K562 (cell line): Measurements from ENCODE around the gene CBFA2T3. TPM values are rescaled to one million over a fixed set of nuclear protein-coding genes. Genes with fewer than 3 reads are reported as not detected.
A peak's percentile ranks its signal among the peaks of the same experiment; 100 is the strongest.

Experiments used
- ATAC-seq: fragments of 200-7000 bp; cut with Tn5 transposase; 3 replicates; pipeline ENCODE4 v1.9.1; 2020; ENCODE audit warnings: moderate library complexity
- BruUV-seq: library from RNA; stranded (reverse); fragments of 400-500 nt; replicated peaks from 2 replicates; lab custom pipeline; 2021; lab: Mats Ljungman, UMichigan
- CTCF ChIA-PET: fragments of 300-600 bp; formaldehyde crosslinking; extraction: SDS; loops from one replicate; lab custom pipeline; 2021; ENCODE audit warnings: low intra/inter-chr PET ratio; lab: Yijun Ruan, JAX
- POLR2A ChIA-PET: fragments of 300-600, 350-650 bp; sonication (Branson Sonifier 250); formaldehyde crosslinking; extraction: SDS; loops from one replicate; lab custom pipeline; 2021; ENCODE audit warnings: antibody characterized with exemption, inconsistent platforms; lab: Yijun Ruan, JAX
- DNase-seq, 4 experiments: peaks; one replicate each; pipeline versions ENCODE4 v3.0.0 to v3.0.0-alpha.2; 2011 to 2018; ENCODE audit warnings: low spot score in 3 of 4, mixed read lengths in 3 of 4; ENCODE audit errors: extremely low read depth in 1 of 4
- FAIRE-seq: peaks from 2 replicates; lab custom pipeline; 2011; peaks lifted over from hg19 to GRCh38; lab: Jason Lieb, UNC
- H2AFZ ChIP-seq: 2 replicates; pipeline ENCODE4 v1.6.0; 2011; ENCODE audit warnings: low read depth, low read length, control low read depth, inconsistent platforms
- H3K27ac ChIP-seq: fragments of 200-600 bp; 3 replicates; pipeline ENCODE4 v1.8.0; 2011; ENCODE audit warnings: low read depth, mild to moderate bottlenecking, control low read depth, inconsistent platforms, low read length, moderate library complexity, mixed read lengths; ENCODE audit errors: extremely low read depth
- H3K27me3 ChIP-seq, 2 experiments: fragments of 300-600 bp in 1 of 2; 2 replicates in 1 of 2; 3 replicates in 1 of 2; pipeline versions ENCODE4 v1.6.0 to v1.8.0; 2011; ENCODE audit warnings: inconsistent platforms in 2 of 2, low read length in 2 of 2, mild to moderate bottlenecking in 1 of 2, mixed read lengths in 1 of 2, moderate library complexity in 1 of 2; ENCODE audit not compliant: control insufficient read depth in 2 of 2, insufficient read depth in 2 of 2
- H3K36me3 ChIP-seq: fragments of 300-600 bp; 3 replicates; pipeline ENCODE4 v1.8.0; 2011; ENCODE audit warnings: mild to moderate bottlenecking, low read length, inconsistent platforms; ENCODE audit not compliant: control insufficient read depth, insufficient read depth
- H3K4me1 ChIP-seq, 2 experiments: fragments of 200-600 bp in 1 of 2; replicated peaks in 1 of 2; 2 replicates in 1 of 2; 3 replicates in 1 of 2; pipeline versions ENCODE4 v1.5.1 to v1.8.0; 2011; ENCODE audit warnings: inconsistent platforms in 2 of 2, low read length in 2 of 2, mild to moderate bottlenecking in 1 of 2, mixed read lengths in 1 of 2, moderate library complexity in 1 of 2; ENCODE audit not compliant: control insufficient read depth in 2 of 2, insufficient read depth in 2 of 2
- H3K4me2 ChIP-seq: 2 replicates; pipeline ENCODE4 v1.6.1; 2011; ENCODE audit warnings: low read length, control low read depth, inconsistent platforms, mixed read lengths; ENCODE audit not compliant: insufficient read depth
- H3K4me3 ChIP-seq: fragments of 200-600 bp; sonication (generic), shearing (Covaris generic); 2 replicates; pipeline ENCODE4 v1.5.1; 2016; ENCODE audit warnings: control low read depth, inconsistent platforms
- H3K79me2 ChIP-seq: fragments of 200-600 bp; 3 replicates; pipeline ENCODE4 v1.8.0; 2011; ENCODE audit warnings: low read length, inconsistent platforms; ENCODE audit not compliant: control insufficient read depth, insufficient read depth
- H3K9ac ChIP-seq, 2 experiments: 2 replicates each; pipeline versions ENCODE4 v1.6.0 to v1.6.1; 2011; ENCODE audit warnings: low read depth in 2 of 2, low read length in 2 of 2, control low read depth in 1 of 2, inconsistent platforms in 1 of 2, mild to moderate bottlenecking in 1 of 2, mixed read lengths in 1 of 2; ENCODE audit not compliant: insufficient read depth in 1 of 2
- H3K9me1 ChIP-seq: one replicate; pipeline ENCODE4 v1.6.0; 2011; ENCODE audit warnings: inconsistent platforms, mild to moderate bottlenecking, low read length, moderate library complexity; ENCODE audit not compliant: control insufficient read depth, insufficient read depth
- H3K9me3 ChIP-seq: replicated peaks from 2 replicates; pipeline ENCODE4 v1.5.1; 2011; ENCODE audit warnings: low read depth, low read length, inconsistent platforms; ENCODE audit not compliant: control insufficient read depth, insufficient read depth
- H4K20me1 ChIP-seq: replicated peaks from 2 replicates; pipeline ENCODE4 v1.6.1; 2011; ENCODE audit warnings: low read length, inconsistent platforms, mixed read lengths; ENCODE audit not compliant: control insufficient read depth, insufficient read depth
- ATF6 ChIP-seq: sonication (generic); formaldehyde crosslinking; IDR thresholded peaks from 2 replicates; pipeline ENCODE4 v1.4.0; 2020; ENCODE audit warnings: mild to moderate bottlenecking, missing genetic modification reagents
- CBFB ChIP-seq: sonication (generic); formaldehyde crosslinking; IDR thresholded peaks from 2 replicates; pipeline ENCODE4 v1.4.0; 2020; ENCODE audit warnings: mild to moderate bottlenecking, missing genetic modification reagents
- HMG20B ChIP-seq: fragments of 250-450 bp; sonication (Bioruptor Pico); IDR thresholded peaks from 2 replicates; pipeline ENCODE4 v1.5.0; 2021; ENCODE audit warnings: mild to moderate bottlenecking
- JUN ChIP-seq, 2 experiments: sonication (generic) in 1 of 2; formaldehyde crosslinking in 1 of 2; IDR thresholded peaks; 2 replicates each; pipeline versions ENCODE4 v1.6.1 to v1.8.0; 2012 to 2022; ENCODE audit warnings: borderline replicate concordance in 2 of 2, mild to moderate bottlenecking in 2 of 2, improper control_type of control experiment in 1 of 2, low read depth in 1 of 2, low read length in 1 of 2, missing genetic modification reagents in 1 of 2
- RBM22 ChIP-seq: fragments of 200-400 bp; formaldehyde crosslinking; IDR thresholded peaks from 2 replicates; pipeline ENCODE4 v1.6.1; 2018; ENCODE audit warnings: low read length, low read depth; ENCODE audit not compliant: poor library complexity, severe bottlenecking
- TEAD2 ChIP-seq: fragments of 450-650 bp; IDR thresholded peaks from 2 replicates; pipeline ENCODE4 v1.6.1; 2016; ENCODE audit warnings: missing genetic modification characterization, control low read depth, missing compliant biosample characterization
- ZHX1 ChIP-seq: fragments of 150-350 bp; conservative IDR thresholded peaks from 2 replicates; pipeline ENCODE4 v1.6.1; 2014; ENCODE audit warnings: low read length
- ZSCAN29 ChIP-seq: fragments of 450-650 bp; IDR thresholded peaks from 2 replicates; pipeline ENCODE4 v1.6.1; 2017
- WGBS: fragments of 100-300 bp; shearing (Covaris generic); methylation state at CpG from one replicate; pipeline ENCODE4 v1.1.6; 2016; ENCODE audit warnings: low coverage, mixed read lengths; ENCODE audit not compliant: insufficient coverage; ENCODE audit errors: missing lambda C conversion rate; 5-methylcytosine and 5-hydroxymethylcytosine counted together
- in situ Hi-C: fragments of 300-500 bp; cut with MboI; formaldehyde crosslinking; loops from 4 replicates; pipeline ENCODE4 v1.15.0; 2018; ENCODE audit warnings: inconsistent platforms, mixed read lengths
- intact Hi-C: fragments of 100-400 bp; cut with micrococcal nuclease; formaldehyde crosslinking; loops from 2 replicates; pipeline ENCODE4 v1.14.2; 2022
- polyA plus RNA-seq, 8 experiments: library from polyadenylated mRNA; depleted of rRNA in 4 of 8; stranded (reverse) in 5 of 8; unstranded in 3 of 8; fragments of >200 nt; fragmentation: Nextera tagmentation in 2 of 8; fragmentation: Illumina TruSeq in 1 of 8; extraction: Ambion mirVana in 2 of 8; extraction: Trizol in 1 of 8; gene quantifications; 2 replicates each; pipeline versions ENCODE4 v1.2.1 to v1.2.3, GENCODE V29; 2011 to 2014; ENCODE audit warnings: inconsistent platforms in 1 of 8, missing spikeins in 1 of 8
- total RNA-seq, 7 experiments: library from RNA; depleted of rRNA in 6 of 7; stranded (reverse); fragments of >200 nt in 6 of 7; fragmentation: Illumina TruSeq in 2 of 7; extraction: Trizol in 2 of 7; gene quantifications; 2 replicates each; pipeline versions ENCODE4 v1.2.1 to v1.2.3, GENCODE V29; 2011 to 2021; ENCODE audit warnings: low replicate concordance in 1 of 7

CBFA2T3 gene
- total and polyA plus RNA-seq, 9 of the 15 experiments (the other 6 are each of a cell fraction or from before 2014, with no cell fraction given), result 2.3 to 145 (median 6.7) TPM

GRCh38 chr16:88900662-88901052 is 76.3 kb downstream of the CBFA2T3 start:
- Histone ChIP-seq H3K4me3 (no peak overlapping the region), H3K79me2 (peaks cover 68% of the 10 kb centered on the region), H3K27ac (no peak overlapping the region), H3K36me3 (peaks cover 96% of the 10 kb centered on the region; the same call in 2 of the 3 replicates), H3K9ac (peak overlapping the region in 1 of 2 experiments; percentile 9; a peak in 1 of 4 replicates), H3K27me3 (no peaks in the 10 kb centered on the region), H3K4me1 (peaks cover 5 to 72% of the 10 kb centered on the region in 2 experiments; a peak in 3 of 5 replicates), H4K20me1 (peaks cover 28% of the 10 kb centered on the region), H3K9me1 (peaks cover 7% of the 10 kb centered on the region), H3K4me2 (no peak overlapping the region), H3K9me3 (no peaks in the 10 kb centered on the region), H2AFZ (no peak overlapping the region)
- BruUV-seq, result no TSS peak
- POLR2A ChIA-PET, result interaction anchor here (1.0 kb wide), 2 partner anchors 13 to 168 kb away, joined by 3 read pairs; no protein-coding TSS in a partner anchor
- FAIRE-seq (no peak), ATAC-seq (no peak), DNase-seq (no peak)
- in situ Hi-C loops, result no loop called here
- CTCF ChIA-PET, result no interaction called here
- intact Hi-C loops, result no loop called here
- no peak for TF ChIP-seq ATF6 (CRISPR knock-in tag)
- no peak for TF ChIP-seq CBFB (CRISPR knock-in tag)
- no peak for TF ChIP-seq TEAD2
- TF ChIP-seq ZSCAN29, result no peak
- TF ChIP-seq HMG20B (CRISPR knock-in tag), result no peak
- no peak for TF ChIP-seq ZHX1
- TF ChIP-seq JUN (IDR thresholded peaks at IDR 0.05; ENCODE audit: borderline replicate concordance, low read depth, low read length), result no peak
- no peak for TF ChIP-seq JUN (CRISPR knock-in tag; IDR thresholded peaks at IDR 0.05; ENCODE audit: borderline replicate concordance)
- TF ChIP-seq RBM22, result peak; percentile 69
- WGBS, result 99% methylated on average over 11 of the region's 12 CpGs
